OCI-LY7 (cell line): ENCODE data around the gene RAPGEF3. TPM values are rescaled to one million over a fixed set of nuclear protein-coding genes. Genes with fewer than 3 reads are reported as not detected.

ENCODE experiments used
- BruUV-seq: library from RNA; stranded (reverse); fragments of 400-500 nt; replicated peaks from 2 replicates; lab custom pipeline; 2021; lab: Mats Ljungman, UMichigan
- CTCF ChIA-PET: fragments of 300-600 bp; sonication (Branson Sonifier 250); formaldehyde crosslinking; loops from one replicate; lab custom pipeline; 2022; ENCODE audit warnings: antibody characterized with exemption; ENCODE audit not compliant: unreplicated experiment; lab: Charles Lee
- POLR2A ChIA-PET: fragments of 300-600 bp; sonication (Branson Sonifier 250); formaldehyde crosslinking; loops from one replicate; lab custom pipeline; 2022; ENCODE audit warnings: antibody characterized with exemption; lab: Charles Lee
- DNase-seq: peaks from one replicate; pipeline ENCODE4 v3.0.0-alpha.2; 2015; ENCODE audit warnings: low spot score
- H2AFZ ChIP-seq: fragments of 200-600 bp; sonication (generic), shearing (Covaris generic); 2 replicates; pipeline ENCODE4 v1.6.1; 2014; ENCODE audit warnings: mild to moderate bottlenecking, antibody characterized with exemption, low read length, moderate library complexity
- H3K27ac ChIP-seq: fragments of 200-600 bp; sonication (generic); 2 replicates; pipeline ENCODE4 v1.5.1; 2014; ENCODE audit warnings: mixed run types, low read depth, mild to moderate bottlenecking, moderate library complexity, low read length, inconsistent platforms; ENCODE audit not compliant: poor library complexity, severe bottlenecking
- H3K36me3 ChIP-seq: fragments of 200-600 bp; sonication (generic); 2 replicates; pipeline ENCODE4 v1.6.1; 2014; ENCODE audit warnings: mild to moderate bottlenecking, antibody characterized with exemption, low read length, moderate library complexity, mixed read lengths; ENCODE audit not compliant: insufficient read depth
- H3K4me1 ChIP-seq: fragments of 200-600 bp; sonication (generic); 2 replicates; pipeline ENCODE4 v1.5.1; 2014; ENCODE audit warnings: mild to moderate bottlenecking, low read length; ENCODE audit not compliant: insufficient read depth, poor library complexity, severe bottlenecking
- H3K4me2 ChIP-seq: fragments of 200-600 bp; sonication (generic); 2 replicates; pipeline ENCODE4 v1.6.1; 2014; ENCODE audit warnings: mild to moderate bottlenecking, low read length
- H3K4me3 ChIP-seq: fragments of 200-600 bp; sonication (generic); 2 replicates; pipeline ENCODE4 v1.5.1; 2014; ENCODE audit warnings: mild to moderate bottlenecking, low read depth, low read length; ENCODE audit not compliant: poor library complexity, severe bottlenecking
- H3K79me2 ChIP-seq: fragments of 200-600 bp; sonication (generic); 2 replicates; pipeline ENCODE4 v1.6.1; 2016; ENCODE audit warnings: low read depth, mild to moderate bottlenecking, low read length, moderate library complexity, mixed read lengths; ENCODE audit not compliant: insufficient read depth
- H3K9me2 ChIP-seq: fragments of 200-600 bp; sonication (generic); 2 replicates; pipeline ENCODE4 v1.6.1; 2016; ENCODE audit warnings: mild to moderate bottlenecking, low read length, mixed read lengths; ENCODE audit not compliant: insufficient read depth
- H3K9me3 ChIP-seq: fragments of 200-600 bp; sonication (generic); 2 replicates; pipeline ENCODE4 v1.6.1; 2014; ENCODE audit warnings: mild to moderate bottlenecking, mixed run types, low read length, mixed read lengths
- H4K20me1 ChIP-seq: fragments of 200-600 bp; sonication (generic); 2 replicates; pipeline ENCODE4 v1.6.1; 2014; ENCODE audit warnings: mild to moderate bottlenecking, antibody characterized with exemption, low read length, moderate library complexity, mixed read lengths; ENCODE audit not compliant: insufficient read depth
- CTCF ChIP-seq: fragments of 200-600 bp; sonication (generic); conservative IDR thresholded peaks from 2 replicates; pipeline ENCODE4 v1.5.1; 2014; ENCODE audit warnings: mild to moderate bottlenecking, antibody characterized with exemption, low read length, moderate library complexity, mixed read lengths
- EZH2phosphoT487 ChIP-seq: fragments of 200-600 bp; sonication (generic); IDR thresholded peaks from 2 replicates; pipeline ENCODE4 v1.6.1; 2018; ENCODE audit warnings: low read depth, borderline replicate concordance, mild to moderate bottlenecking, mixed run types, antibody characterized with exemption, low read length, moderate library complexity, mixed read lengths
- intact Hi-C: fragments of 100-400 bp; cut with micrococcal nuclease; formaldehyde crosslinking; loops from one replicate; pipeline ENCODE4 v1.10.0; 2022; ENCODE audit not compliant: unreplicated experiment
- total RNA-seq, 2 experiments: library from RNA; depleted of rRNA in 1 of 2; stranded (reverse); fragments of >200 nt in 1 of 2; shearing (Covaris generic) in 1 of 2; gene quantifications; 2 replicates each; pipeline ENCODE4 v1.2.3, GENCODE V29; 2014 to 2022

RAPGEF3 gene
- total RNA-seq, 2 experiments from 2014 or later = 0.69 to 4.7 TPM

- Histone ChIP-seq H3K4me2 (no peak overlapping the region), H3K27ac (no peak overlapping the region), H2AFZ (no peak overlapping the region), H3K4me1 (peaks cover 9% of the 10 kb centered on the region), H3K9me3 (no peaks in the 10 kb centered on the region), H3K36me3 (peaks cover 85% of the 10 kb centered on the region), H3K9me2 (no peaks in the 10 kb centered on the region), H3K4me3 (no peak overlapping the region), H3K79me2 (no peaks in the 10 kb centered on the region), H4K20me1 (no peaks in the 10 kb centered on the region)
- ChIA-PET CTCF (interaction anchor here (1.2 to 2.0 kb wide), 2 partner anchors 42 to 45 kb away, joined by 3 to 5 read pairs; no protein-coding TSS in a partner anchor), POLR2A (interaction anchor here (0.7 kb wide), 1 partner anchor 54 kb away, joined by 4 read pairs; no protein-coding TSS in a partner anchor)
- no TSS peak for BruUV-seq
- TF ChIP-seq CTCF = no peak
- no peak for TF ChIP-seq EZH2phosphoT487
- no peak for DNase-seq
- intact Hi-C loops = no loop called here
Measured at GRCh38 chr12:47793015-47793681, 34.5 kb upstream of the RAPGEF3 start.

GRCh38 chr12:47791874-47792273, 33.2 kb upstream of the RAPGEF3 start:
- BruUV-seq = no TSS peak
- DNase-seq = no peak
- H3K36me3 ChIP-seq = peaks cover 90% of the 10 kb centered on the region
- H2AFZ ChIP-seq = no peak overlapping the region
- ChIA-PET CTCF (interaction anchor here (0.6 to 2.0 kb wide), 3 partner anchors 17 to 47 kb away, joined by 3 to 5 read pairs (median 3); no protein-coding TSS in a partner anchor), POLR2A (no interaction called here)
- no peaks in the 10 kb centered on the region for H4K20me1 ChIP-seq
- TF ChIP-seq EZH2phosphoT487 (no peak), CTCF (no peak)
- no peak overlapping the region for H3K27ac ChIP-seq
- no peak overlapping the region for H3K4me2 ChIP-seq
- no peaks in the 10 kb centered on the region for H3K79me2 ChIP-seq
- intact Hi-C loops = no loop called here
- no peaks in the 10 kb centered on the region for H3K9me3 ChIP-seq
- no peaks in the 10 kb centered on the region for H3K4me1 ChIP-seq
- H3K4me3 ChIP-seq = no peak overlapping the region
- no peaks in the 10 kb centered on the region for H3K9me2 ChIP-seq

- peaks cover 90% of the 10 kb centered on the region for H3K36me3 ChIP-seq
- CTCF ChIA-PET = interaction anchor here (0.6 kb wide), 1 partner anchor 17 kb away, joined by 3 read pairs; no protein-coding TSS in a partner anchor
- intact Hi-C loops = no loop called here
- no peak overlapping the region for H3K4me3 ChIP-seq
- H3K9me2 ChIP-seq = no peaks in the 10 kb centered on the region
- no TSS peak for BruUV-seq
- POLR2A ChIA-PET = no interaction called here
- H4K20me1 ChIP-seq = no peaks in the 10 kb centered on the region
- no peak overlapping the region for H3K27ac ChIP-seq
- TF ChIP-seq EZH2phosphoT487 (no peak), CTCF (no peak)
- no peaks in the 10 kb centered on the region for H3K4me1 ChIP-seq
- no peak overlapping the region for H3K4me2 ChIP-seq
- H3K9me3 ChIP-seq = no peaks in the 10 kb centered on the region
- H3K79me2 ChIP-seq = no peaks in the 10 kb centered on the region
- no peak overlapping the region for H2AFZ ChIP-seq
- no peak for DNase-seq
Measured at GRCh38 chr12:47791351-47791746, 32.7 kb upstream of the RAPGEF3 start.
